K562 (cell line): Measurements from ENCODE around the gene MBOAT7. TPM values are rescaled to one million over a fixed set of nuclear protein-coding genes. Genes with fewer than 3 reads are reported as not detected.
A peak's percentile ranks its signal among the peaks of the same experiment; 100 is the strongest.

Source experiments
- CREB1 ChIP-seq, 2 experiments: sonication (generic) in 1 of 2; formaldehyde crosslinking in 1 of 2; IDR thresholded peaks; 2 replicates each; pipeline versions ENCODE4 v1.6.1 to v1.8.0; 2012 to 2022; ENCODE audit warnings: inconsistent platforms in 1 of 2, mild to moderate bottlenecking in 1 of 2, missing genetic modification reagents in 1 of 2, moderate library complexity in 1 of 2
- CTBP1 ChIP-seq: fragments of 450-650 bp; IDR thresholded peaks from 2 replicates; pipeline ENCODE4 v1.6.1; 2016; ENCODE audit warnings: borderline replicate concordance
- FOXK2 ChIP-seq, 2 experiments: fragments of 450-650 bp; IDR thresholded peaks in 1 of 2; conservative IDR thresholded peaks in 1 of 2; 2 replicates each; pipeline ENCODE4 v1.6.1; 2016; ENCODE audit warnings: low read depth in 2 of 2, mild to moderate bottlenecking in 1 of 2
- KDM4B ChIP-seq, 2 experiments: fragments of 450-650 bp in 1 of 2; sonication (generic) in 1 of 2; IDR thresholded peaks; 2 replicates each; pipeline ENCODE4 v1.6.1; 2016 to 2017; ENCODE audit warnings: borderline replicate concordance in 2 of 2, antibody characterized with exemption in 1 of 2, low read depth in 1 of 2, mild to moderate bottlenecking in 1 of 2
- KLF10 ChIP-seq: fragments of 250-450 bp; sonication (Bioruptor Pico); IDR thresholded peaks from 2 replicates; pipeline ENCODE4 v1.6.1; 2021; ENCODE audit warnings: matching md5 sums
- NR2C2 ChIP-seq, 2 experiments: fragments of 200-800 bp in 1 of 2; sonication (Bioruptor generic) in 1 of 2; sonication (generic) in 1 of 2; formaldehyde crosslinking in 1 of 2; IDR thresholded peaks; 2 replicates each; pipeline versions ENCODE4 v1.6.1 to v1.8.0; 2016 to 2022; ENCODE audit warnings: mild to moderate bottlenecking in 1 of 2, missing compliant biosample characterization in 1 of 2, missing genetic modification characterization in 1 of 2, missing genetic modification reagents in 1 of 2
- SMAD1 ChIP-seq: fragments of 150-350 bp; IDR thresholded peaks from 2 replicates; pipeline ENCODE4 v1.6.1; 2014; ENCODE audit warnings: low read length, low read depth; ENCODE audit not compliant: partially characterized antibody
- SMAD4 ChIP-seq: fragments of 250-450 bp; sonication (Bioruptor Pico); conservative IDR thresholded peaks from 2 replicates; pipeline ENCODE4 v1.8.0; 2021; ENCODE audit warnings: inconsistent platforms, mild to moderate bottlenecking, moderate library complexity
- ZNF57 ChIP-seq: fragments of 450-650 bp; formaldehyde crosslinking; IDR thresholded peaks from 2 replicates; pipeline ENCODE4 v1.4.0; 2020; ENCODE audit warnings: mild to moderate bottlenecking, moderate library complexity
- ZSCAN32 ChIP-seq: fragments of 450-650 bp; formaldehyde crosslinking; IDR thresholded peaks from 2 replicates; pipeline ENCODE4 v1.4.0; 2020; ENCODE audit warnings: mild to moderate bottlenecking, moderate library complexity
- polyA plus RNA-seq, 8 experiments: library from polyadenylated mRNA; depleted of rRNA in 4 of 8; stranded (reverse) in 5 of 8; unstranded in 3 of 8; fragments of >200 nt; fragmentation: Nextera tagmentation in 2 of 8; fragmentation: Illumina TruSeq in 1 of 8; extraction: Ambion mirVana in 2 of 8; extraction: Trizol in 1 of 8; gene quantifications; 2 replicates each; pipeline versions ENCODE4 v1.2.1 to v1.2.3, GENCODE V29; 2011 to 2014; ENCODE audit warnings: inconsistent platforms in 1 of 8, missing spikeins in 1 of 8
- total RNA-seq, 7 experiments: library from RNA; depleted of rRNA in 6 of 7; stranded (reverse); fragments of >200 nt in 6 of 7; fragmentation: Illumina TruSeq in 2 of 7; extraction: Trizol in 2 of 7; gene quantifications; 2 replicates each; pipeline versions ENCODE4 v1.2.1 to v1.2.3, GENCODE V29; 2011 to 2021; ENCODE audit warnings: low replicate concordance in 1 of 7
- TF ChIP-seq, protein P1 (sequence below): fragments of 250-450 bp; sonication (Bioruptor Pico); IDR thresholded peaks from 2 replicates; pipeline ENCODE4 v1.4.0; 2020; ENCODE audit warnings: borderline replicate concordance
- TF ChIP-seq, protein P2 (sequence below): fragments of 450-650 bp; formaldehyde crosslinking; IDR thresholded peaks from 2 replicates; pipeline ENCODE4 v1.4.0; 2020; ENCODE audit warnings: mild to moderate bottlenecking, moderate library complexity
- TF ChIP-seq, protein P3 (sequence below): sonication (generic); formaldehyde crosslinking; IDR thresholded peaks from 2 replicates; pipeline ENCODE4 v1.9.0; 2022; ENCODE audit warnings: mild to moderate bottlenecking, missing genetic modification reagents
- TF ChIP-seq, protein P4 (sequence below): fragments of 450-650 bp; formaldehyde crosslinking; IDR thresholded peaks from 2 replicates; pipeline ENCODE4 v1.4.0; 2020; ENCODE audit warnings: mild to moderate bottlenecking, mixed read lengths
- TF ChIP-seq, protein P5 (sequence below), 3 experiments: fragments of 200-800 bp in 1 of 3; fragments of 250-450 bp in 1 of 3; fragments of 450-650 bp in 1 of 3; sonication (Bioruptor Pico) in 1 of 3; sonication (Bioruptor generic) in 1 of 3; formaldehyde crosslinking in 1 of 3; IDR thresholded peaks; 2 replicates each; pipeline versions ENCODE4 v1.6.1 to v1.8.0; 2016 to 2022; ENCODE audit warnings: mild to moderate bottlenecking in 2 of 3, missing genetic modification characterization in 2 of 3, missing compliant biosample characterization in 1 of 3, moderate library complexity in 1 of 3

MBOAT7 gene
- total and polyA plus RNA-seq, 9 of the 15 experiments (the other 6 are each of a cell fraction or from before 2014, with no cell fraction given): 1.4 to 153 (median 56.1) TPM

DNA sequence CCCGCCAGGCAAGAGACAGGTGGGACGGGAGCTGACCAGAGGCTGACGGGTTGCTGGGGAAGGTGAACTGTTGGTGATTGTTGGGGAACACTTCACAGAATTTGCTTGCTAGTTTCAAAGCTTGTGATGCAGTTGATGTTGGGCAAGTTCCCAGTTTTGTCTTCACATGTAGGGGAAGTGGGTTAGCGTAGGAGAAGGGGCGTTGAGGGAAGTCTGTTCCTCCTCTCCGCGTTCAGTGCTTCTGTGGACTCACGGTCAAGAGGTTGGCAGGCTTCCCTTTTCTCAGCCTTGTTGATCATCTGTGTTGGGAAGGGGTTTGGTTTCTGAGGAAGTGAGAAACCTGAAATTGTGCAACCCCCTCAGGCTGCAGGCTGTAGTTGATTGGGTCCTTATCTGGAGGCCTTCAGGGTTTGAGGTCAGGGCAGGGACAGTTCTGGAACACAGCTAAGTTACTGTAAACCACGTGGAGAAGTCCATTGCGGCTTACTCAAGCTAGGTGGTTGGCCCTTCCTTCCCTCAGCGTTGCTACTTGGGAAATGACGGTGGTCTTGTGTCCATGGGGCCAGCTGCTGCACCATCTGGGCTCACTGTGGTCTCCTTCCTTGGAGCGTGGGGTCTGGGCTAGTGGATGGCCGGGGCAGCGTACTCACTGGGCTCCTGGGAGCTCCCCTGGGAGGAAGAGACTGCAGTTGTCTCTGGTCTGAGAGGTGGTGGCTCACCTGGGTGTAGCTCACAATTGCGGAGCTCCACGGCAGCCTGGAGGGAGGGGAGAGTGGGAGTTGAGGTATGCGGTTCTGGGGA is 18.8 kb upstream of the MBOAT7 start (continued):
- peak in 1 of 2 experiments; percentile 43; a peak in 1 of 4 replicates for TF ChIP-seq KDM4B (IDR thresholded peaks at IDR 0.05; ENCODE audit: borderline replicate concordance in 2 of 2, low read depth in 1 of 2)
- peak; percentile 84 for TF ChIP-seq SMAD1
- peak; percentile 89; the same call in 1 of the 2 replicates for TF ChIP-seq CTBP1
- TF ChIP-seq ZNF57 (CRISPR knock-in tag): no peak; the same call in none of the 2 replicates
- TF ChIP-seq, protein P1, sequence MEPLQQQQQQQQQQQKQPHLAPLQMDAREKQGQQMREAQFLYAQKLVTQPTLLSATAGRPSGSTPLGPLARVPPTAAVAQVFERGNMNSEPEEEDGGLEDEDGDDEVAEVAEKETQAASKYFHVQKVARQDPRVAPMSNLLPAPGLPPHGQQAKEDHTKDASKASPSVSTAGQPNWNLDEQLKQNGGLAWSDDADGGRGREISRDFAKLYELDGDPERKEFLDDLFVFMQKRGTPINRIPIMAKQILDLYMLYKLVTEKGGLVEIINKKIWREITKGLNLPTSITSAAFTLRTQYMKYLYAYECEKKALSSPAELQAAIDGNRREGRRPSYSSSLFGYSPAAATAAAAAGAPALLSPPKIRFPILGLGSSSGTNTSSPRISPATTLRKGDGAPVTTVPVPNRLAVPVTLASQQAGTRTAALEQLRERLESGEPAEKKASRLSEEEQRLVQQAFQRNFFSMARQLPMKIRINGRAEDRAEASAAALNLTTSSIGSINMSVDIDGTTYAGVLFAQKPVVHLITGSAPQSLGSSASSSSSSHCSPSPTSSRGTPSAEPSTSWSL: no peak
- no peak for TF ChIP-seq ZSCAN32 (CRISPR knock-in tag)
- TF ChIP-seq, protein P2, sequence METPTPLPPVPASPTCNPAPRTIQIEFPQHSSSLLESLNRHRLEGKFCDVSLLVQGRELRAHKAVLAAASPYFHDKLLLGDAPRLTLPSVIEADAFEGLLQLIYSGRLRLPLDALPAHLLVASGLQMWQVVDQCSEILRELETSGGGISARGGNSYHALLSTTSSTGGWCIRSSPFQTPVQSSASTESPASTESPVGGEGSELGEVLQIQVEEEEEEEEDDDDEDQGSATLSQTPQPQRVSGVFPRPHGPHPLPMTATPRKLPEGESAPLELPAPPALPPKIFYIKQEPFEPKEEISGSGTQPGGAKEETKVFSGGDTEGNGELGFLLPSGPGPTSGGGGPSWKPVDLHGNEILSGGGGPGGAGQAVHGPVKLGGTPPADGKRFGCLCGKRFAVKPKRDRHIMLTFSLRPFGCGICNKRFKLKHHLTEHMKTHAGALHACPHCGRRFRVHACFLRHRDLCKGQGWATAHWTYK: peak; percentile 69; the same call in 1 of the 2 replicates
- TF ChIP-seq, protein P3, sequence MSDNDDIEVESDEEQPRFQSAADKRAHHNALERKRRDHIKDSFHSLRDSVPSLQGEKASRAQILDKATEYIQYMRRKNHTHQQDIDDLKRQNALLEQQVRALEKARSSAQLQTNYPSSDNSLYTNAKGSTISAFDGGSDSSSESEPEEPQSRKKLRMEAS (CRISPR knock-in tag): peak; percentile 99
- TF ChIP-seq SMAD4 (CRISPR knock-in tag): peak; percentile 89
- TF ChIP-seq, protein P4, sequence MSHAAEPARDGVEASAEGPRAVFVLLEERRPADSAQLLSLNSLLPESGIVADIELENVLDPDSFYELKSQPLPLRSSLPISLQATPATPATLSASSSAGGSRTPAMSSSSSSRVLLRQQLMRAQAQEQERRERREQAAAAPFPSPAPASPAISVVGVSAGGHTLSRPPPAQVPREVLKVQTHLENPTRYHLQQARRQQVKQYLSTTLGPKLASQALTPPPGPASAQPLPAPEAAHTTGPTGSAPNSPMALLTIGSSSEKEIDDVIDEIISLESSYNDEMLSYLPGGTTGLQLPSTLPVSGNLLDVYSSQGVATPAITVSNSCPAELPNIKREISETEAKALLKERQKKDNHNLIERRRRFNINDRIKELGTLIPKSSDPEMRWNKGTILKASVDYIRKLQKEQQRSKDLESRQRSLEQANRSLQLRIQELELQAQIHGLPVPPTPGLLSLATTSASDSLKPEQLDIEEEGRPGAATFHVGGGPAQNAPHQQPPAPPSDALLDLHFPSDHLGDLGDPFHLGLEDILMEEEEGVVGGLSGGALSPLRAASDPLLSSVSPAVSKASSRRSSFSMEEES: peak; percentile 33; the same call in 1 of the 2 replicates
- peak; percentile 71 for TF ChIP-seq NR2C2 (CRISPR knock-in tag; IDR thresholded peaks at IDR 0.05)
- TF ChIP-seq NR2C2 (tag; IDR thresholded peaks at IDR 0.05): peak; percentile 92
- TF ChIP-seq FOXK2 (conservative IDR thresholded peaks at IDR 0.05 in 1 of 2, IDR thresholded peaks at IDR 0.05 in 1 of 2; ENCODE audit: low read depth in 2 of 2): peak; percentile 97 to 98
- TF ChIP-seq, protein P5, sequence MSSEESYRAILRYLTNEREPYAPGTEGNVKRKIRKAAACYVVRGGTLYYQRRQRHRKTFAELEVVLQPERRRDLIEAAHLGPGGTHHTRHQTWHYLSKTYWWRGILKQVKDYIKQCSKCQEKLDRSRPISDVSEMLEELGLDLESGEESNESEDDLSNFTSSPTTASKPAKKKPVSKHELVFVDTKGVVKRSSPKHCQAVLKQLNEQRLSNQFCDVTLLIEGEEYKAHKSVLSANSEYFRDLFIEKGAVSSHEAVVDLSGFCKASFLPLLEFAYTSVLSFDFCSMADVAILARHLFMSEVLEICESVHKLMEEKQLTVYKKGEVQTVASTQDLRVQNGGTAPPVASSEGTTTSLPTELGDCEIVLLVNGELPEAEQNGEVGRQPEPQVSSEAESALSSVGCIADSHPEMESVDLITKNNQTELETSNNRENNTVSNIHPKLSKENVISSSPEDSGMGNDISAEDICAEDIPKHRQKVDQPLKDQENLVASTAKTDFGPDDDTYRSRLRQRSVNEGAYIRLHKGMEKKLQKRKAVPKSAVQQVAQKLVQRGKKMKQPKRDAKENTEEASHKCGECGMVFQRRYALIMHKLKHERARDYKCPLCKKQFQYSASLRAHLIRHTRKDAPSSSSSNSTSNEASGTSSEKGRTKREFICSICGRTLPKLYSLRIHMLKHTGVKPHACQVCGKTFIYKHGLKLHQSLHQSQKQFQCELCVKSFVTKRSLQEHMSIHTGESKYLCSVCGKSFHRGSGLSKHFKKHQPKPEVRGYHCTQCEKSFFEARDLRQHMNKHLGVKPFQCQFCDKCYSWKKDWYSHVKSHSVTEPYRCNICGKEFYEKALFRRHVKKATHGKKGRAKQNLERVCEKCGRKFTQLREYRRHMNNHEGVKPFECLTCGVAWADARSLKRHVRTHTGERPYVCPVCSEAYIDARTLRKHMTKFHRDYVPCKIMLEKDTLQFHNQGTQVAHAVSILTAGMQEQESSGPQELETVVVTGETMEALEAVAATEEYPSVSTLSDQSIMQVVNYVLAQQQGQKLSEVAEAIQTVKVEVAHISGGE (CRISPR knock-in tag; IDR thresholded peaks at IDR 0.05): 0 out of 6 replicates have a peak, but pooled peaks of 1 of the 3 experiments have one; percentile 70
- TF ChIP-seq CREB1 (IDR thresholded peaks at IDR 0.05): no peak; the same call in 1 of the 2 replicates
- TF ChIP-seq CREB1 (CRISPR knock-in tag; IDR thresholded peaks at IDR 0.05): 0 out of 2 replicates have a peak, but pooled peaks have one; percentile 51
- TF ChIP-seq KLF10 (CRISPR knock-in tag): peak; percentile 12; the same call in 1 of the 2 replicates
